ENCODE data around the gene ZMYND15. TPM values are rescaled to one million over a fixed set of nuclear protein-coding genes. Genes with fewer than 3 reads are reported as not detected.
"Not testable (repeated sequence)": the region's sequence is repeated elsewhere in the genome, so short reads cannot be mapped to it uniquely, and the experiment has no call there.

The ZMYND15 gene, protein sequence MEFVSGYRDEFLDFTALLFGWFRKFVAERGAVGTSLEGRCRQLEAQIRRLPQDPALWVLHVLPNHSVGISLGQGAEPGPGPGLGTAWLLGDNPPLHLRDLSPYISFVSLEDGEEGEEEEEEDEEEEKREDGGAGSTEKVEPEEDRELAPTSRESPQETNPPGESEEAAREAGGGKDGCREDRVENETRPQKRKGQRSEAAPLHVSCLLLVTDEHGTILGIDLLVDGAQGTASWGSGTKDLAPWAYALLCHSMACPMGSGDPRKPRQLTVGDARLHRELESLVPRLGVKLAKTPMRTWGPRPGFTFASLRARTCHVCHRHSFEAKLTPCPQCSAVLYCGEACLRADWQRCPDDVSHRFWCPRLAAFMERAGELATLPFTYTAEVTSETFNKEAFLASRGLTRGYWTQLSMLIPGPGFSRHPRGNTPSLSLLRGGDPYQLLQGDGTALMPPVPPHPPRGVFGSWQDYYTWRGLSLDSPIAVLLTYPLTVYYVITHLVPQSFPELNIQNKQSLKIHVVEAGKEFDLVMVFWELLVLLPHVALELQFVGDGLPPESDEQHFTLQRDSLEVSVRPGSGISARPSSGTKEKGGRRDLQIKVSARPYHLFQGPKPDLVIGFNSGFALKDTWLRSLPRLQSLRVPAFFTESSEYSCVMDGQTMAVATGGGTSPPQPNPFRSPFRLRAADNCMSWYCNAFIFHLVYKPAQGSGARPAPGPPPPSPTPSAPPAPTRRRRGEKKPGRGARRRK
- total RNA-seq: 1 to 10 TPM in 2 of 4 donors, under 1 TPM in 1, not detected in 1; 0.46 to 4.1 (median 1.9) TPM

- ATAC-seq (ENCODE audit: low FRiP score): peak; percentile 81
- TF ChIP-seq, protein P1, sequence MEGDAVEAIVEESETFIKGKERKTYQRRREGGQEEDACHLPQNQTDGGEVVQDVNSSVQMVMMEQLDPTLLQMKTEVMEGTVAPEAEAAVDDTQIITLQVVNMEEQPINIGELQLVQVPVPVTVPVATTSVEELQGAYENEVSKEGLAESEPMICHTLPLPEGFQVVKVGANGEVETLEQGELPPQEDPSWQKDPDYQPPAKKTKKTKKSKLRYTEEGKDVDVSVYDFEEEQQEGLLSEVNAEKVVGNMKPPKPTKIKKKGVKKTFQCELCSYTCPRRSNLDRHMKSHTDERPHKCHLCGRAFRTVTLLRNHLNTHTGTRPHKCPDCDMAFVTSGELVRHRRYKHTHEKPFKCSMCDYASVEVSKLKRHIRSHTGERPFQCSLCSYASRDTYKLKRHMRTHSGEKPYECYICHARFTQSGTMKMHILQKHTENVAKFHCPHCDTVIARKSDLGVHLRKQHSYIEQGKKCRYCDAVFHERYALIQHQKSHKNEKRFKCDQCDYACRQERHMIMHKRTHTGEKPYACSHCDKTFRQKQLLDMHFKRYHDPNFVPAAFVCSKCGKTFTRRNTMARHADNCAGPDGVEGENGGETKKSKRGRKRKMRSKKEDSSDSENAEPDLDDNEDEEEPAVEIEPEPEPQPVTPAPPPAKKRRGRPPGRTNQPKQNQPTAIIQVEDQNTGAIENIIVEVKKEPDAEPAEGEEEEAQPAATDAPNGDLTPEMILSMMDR (IDR thresholded peaks at IDR 0.05): no peak
- DNase-seq (ENCODE audit: low spot score): peak; percentile 36
Observed at GRCh38 chr17:4739122-4740024, at the start of gene ZMYND15, which contains the start of gene CXCL16. Gene ZMYND15, plus strand, starts transcription at chr17:4739833. Its CDS starts 716 bp downstream, at chr17:4740549. Gene CXCL16, minus strand, starts transcription at chr17:4739928. Its CDS starts 589 bp downstream, at chr17:4739339.

DNA sequence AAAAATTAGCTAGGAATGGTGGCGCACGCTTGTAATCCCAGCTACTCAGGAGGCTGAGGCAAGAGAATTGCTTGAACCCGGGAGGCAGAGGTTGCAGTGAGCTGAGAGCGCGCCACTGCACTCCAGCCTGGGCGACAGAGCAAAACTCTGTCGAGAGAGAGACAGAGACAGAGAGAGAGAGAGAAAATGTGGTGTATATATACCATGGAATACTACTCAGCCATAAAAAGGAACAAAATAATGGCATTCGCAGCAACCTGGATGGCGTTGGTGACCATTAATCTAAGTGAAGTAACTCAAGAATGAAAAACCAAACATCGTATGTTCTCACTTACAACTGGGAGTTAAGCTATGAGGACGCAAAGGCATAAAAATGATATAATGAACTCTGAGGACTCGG, 49.8 kb upstream of the ZMYND15 start:
- DNase-seq (ENCODE audit: low spot score); ATAC-seq (ENCODE audit: low FRiP score): not testable (repeated sequence)

GRCh38 chr17:4690745-4691144, 48.9 kb upstream of the ZMYND15 start:
- ATAC-seq (ENCODE audit: low FRiP score): peak; percentile 5
- TF ChIP-seq, protein P1 (IDR thresholded peaks at IDR 0.05): no peak
- no peak for DNase-seq (ENCODE audit: low spot score)

GRCh38 chr17:4691686-4692085, 47.9 kb upstream of the ZMYND15 start:
- ATAC-seq (ENCODE audit: low FRiP score) (peak; percentile 53), DNase-seq (ENCODE audit: low spot score) (no peak)
- TF ChIP-seq, protein P1 (IDR thresholded peaks at IDR 0.05): no peak

DNA sequence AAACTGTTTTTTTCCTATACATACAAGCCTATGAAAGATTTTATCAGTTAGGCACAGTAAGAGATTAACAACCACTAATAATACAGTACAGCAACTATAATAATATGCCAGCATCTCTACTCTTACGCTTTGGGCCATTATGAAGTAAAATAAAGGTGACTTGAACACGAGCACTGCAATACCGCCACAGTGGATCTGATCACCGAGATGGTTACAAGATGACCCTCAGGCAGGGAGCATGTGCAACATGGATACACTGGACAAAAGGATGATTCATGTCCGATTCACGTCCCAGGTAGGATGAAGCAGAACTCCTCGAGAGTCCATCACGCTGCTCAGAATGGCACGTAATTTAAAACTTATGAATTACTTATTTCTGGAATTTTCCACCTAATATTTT, 46.2 kb upstream of the ZMYND15 start:
- DNase-seq (ENCODE audit: low spot score) (no peak), ATAC-seq (ENCODE audit: low FRiP score) (no peak)
- TF ChIP-seq, protein P1 (IDR thresholded peaks at IDR 0.05): no peak

- TF ChIP-seq, protein P1 (IDR thresholded peaks at IDR 0.05): no peak
- DNase-seq (ENCODE audit: low spot score) (no peak), ATAC-seq (ENCODE audit: low FRiP score) (no peak)
Observed at GRCh38 chr17:4696437-4696805, 43.2 kb upstream of the ZMYND15 start.

GRCh38 chr17:4699401-4700056, 40.1 kb upstream of the ZMYND15 start:
- ATAC-seq (ENCODE audit: low FRiP score); DNase-seq (ENCODE audit: low spot score): not testable (repeated sequence)

Measured in omental fat pad (tissue), 4 donors.